ENCODE measurements around the gene NGEF.
"Not testable (repeated sequence)": the region's sequence is repeated elsewhere in the genome, so short reads cannot be mapped to it uniquely, and the experiment has no call there.

Gene NGEF

GRCh38 chr2:233022561-233022960 lies 9.5 kb upstream of the NGEF start:
- DNase-seq (ENCODE audit: low read depth in 2 of 2), result no peak

- DNase-seq (ENCODE audit: low read depth in 2 of 2), result no peak
Measured at GRCh38 chr2:233021771-233022170, 8.7 kb upstream of the NGEF start.

- DNase-seq (ENCODE audit: low read depth in 2 of 2), result no peak
Measured at GRCh38 chr2:233020454-233020853, 7.4 kb upstream of the NGEF start.

GRCh38 chr2:233019610-233020009 lies 6.6 kb upstream of the NGEF start:
- not testable (repeated sequence) for DNase-seq (ENCODE audit: low read depth in 2 of 2)

- no peak for DNase-seq (ENCODE audit: low read depth in 2 of 2)
Measured at GRCh38 chr2:233017947-233018346, 4.9 kb upstream of the NGEF start.

- no peak for DNase-seq (ENCODE audit: low read depth in 2 of 2)
Measured at GRCh38 chr2:233015019-233015645, 2.1 kb upstream of the NGEF start.

GRCh38 chr2:233013650-233014049 lies 594 bp upstream of the NGEF start:
- no peak for DNase-seq (ENCODE audit: low read depth in 2 of 2)

GRCh38 chr2:233012301-233012971 lies 620 bp downstream of the NGEF start:
- no peak for DNase-seq (ENCODE audit: low read depth in 2 of 2)

GRCh38 chr2:233011702-233012131 lies 1.3 kb downstream of the NGEF start:
- no peak for DNase-seq (ENCODE audit: low read depth in 2 of 2)

GRCh38 chr2:233011268-233011650 lies 1.8 kb downstream of the NGEF start:
- DNase-seq (ENCODE audit: low read depth in 2 of 2), result no peak

- DNase-seq (ENCODE audit: low read depth in 2 of 2), result no peak
Measured at GRCh38 chr2:233010569-233011267, 2.3 kb downstream of the NGEF start.

GRCh38 chr2:233009661-233010060 lies 3.4 kb downstream of the NGEF start:
- DNase-seq (ENCODE audit: low read depth in 2 of 2), result no peak

- DNase-seq (ENCODE audit: low read depth in 2 of 2), result no peak
Measured at GRCh38 chr2:233007739-233008138, 5.3 kb downstream of the NGEF start.

GRCh38 chr2:233007270-233007669 lies 5.8 kb downstream of the NGEF start:
- DNase-seq (ENCODE audit: low read depth in 2 of 2), result no peak

- no peak for DNase-seq (ENCODE audit: low read depth in 2 of 2)
Measured at GRCh38 chr2:233006648-233007047, 6.4 kb downstream of the NGEF start.

GRCh38 chr2:233005096-233005495 lies 8.0 kb downstream of the NGEF start:
- no peak for DNase-seq (ENCODE audit: low read depth in 2 of 2)

- no peak for DNase-seq (ENCODE audit: low read depth in 2 of 2)
Measured at GRCh38 chr2:233003658-233004555, 9.1 kb downstream of the NGEF start.

GRCh38 chr2:233002829-233003657 lies 10.0 kb downstream of the NGEF start:
- DNase-seq (ENCODE audit: low read depth in 2 of 2), result no peak

- DNase-seq (ENCODE audit: low read depth in 2 of 2), result no peak
Measured at GRCh38 chr2:233000886-233001750, 11.9 kb downstream of the NGEF start.

GRCh38 chr2:232999354-232999753 lies 13.7 kb downstream of the NGEF start:
- no peak for DNase-seq (ENCODE audit: low read depth in 2 of 2)
